ENCODE results near the gene LIX1. TPM values are rescaled to one million over a fixed set of nuclear protein-coding genes. Genes with fewer than 3 reads are reported as not detected.

LIX1 gene
- polyA plus RNA-seq, 2 of the 4 experiments (the other 2 are of a cell fraction): not detected

DNA sequence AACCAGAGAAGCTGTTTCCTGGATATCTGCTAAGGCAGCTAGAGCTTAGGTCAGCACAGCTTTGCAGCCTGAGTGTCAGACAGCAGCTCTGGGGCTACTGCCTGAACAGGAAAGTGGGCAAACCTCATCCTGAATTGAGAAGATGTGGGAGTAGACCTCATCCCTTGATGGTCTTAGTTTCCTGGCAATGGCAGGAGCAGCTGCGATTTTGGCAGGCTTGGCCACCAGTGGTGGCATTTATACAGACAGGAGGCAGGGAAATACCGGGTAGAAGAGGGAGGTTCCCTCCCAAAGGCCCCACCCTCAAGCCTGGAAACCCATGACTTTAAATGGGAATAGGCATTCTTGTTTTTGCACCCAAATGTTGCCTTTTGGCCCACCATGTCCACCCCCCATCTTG is 69.7 kb downstream of the LIX1 start:
- no peak for ATAC-seq
- Histone ChIP-seq H3K27ac (no peak overlapping the region), H3K9me3 (no peaks in the 10 kb centered on the region), H3K4me3 (no peak overlapping the region), H3K4me1 (no peaks in the 10 kb centered on the region), H3K4me2 (no peak overlapping the region)
- DNase-seq (ENCODE audit: low read depth in 1 of 2, low spot score in 1 of 2): no peak
- no peak for FAIRE-seq
- WGBS (ENCODE audit: missing lambda C conversion rate): 62% methylated on average over 2 of the region's 2 CpGs
- POLR2A ChIA-PET: no interaction called here
- no peak for TF ChIP-seq RFX5 (IDR thresholded peaks at IDR 0.05)
- TF ChIP-seq CBX2 (IDR thresholded peaks at IDR 0.05; ENCODE audit: borderline replicate concordance, low read depth): no peak
- no peak for TF ChIP-seq HDAC2 (IDR thresholded peaks at IDR 0.05)
- no peak for TF ChIP-seq MYC (IDR thresholded peaks at IDR 0.05; ENCODE audit: borderline replicate concordance, low read length)
- no peak for TF ChIP-seq TP53 (CRISPR knock-in tag; IDR thresholded peaks at IDR 0.05)
- TF ChIP-seq RNF2 (IDR thresholded peaks at IDR 0.05; ENCODE audit: borderline replicate concordance, low read depth): no peak
- TF ChIP-seq POLR2A (IDR thresholded peaks at IDR 0.05; ENCODE audit: low read length): no peak
- TF ChIP-seq, protein P1, sequence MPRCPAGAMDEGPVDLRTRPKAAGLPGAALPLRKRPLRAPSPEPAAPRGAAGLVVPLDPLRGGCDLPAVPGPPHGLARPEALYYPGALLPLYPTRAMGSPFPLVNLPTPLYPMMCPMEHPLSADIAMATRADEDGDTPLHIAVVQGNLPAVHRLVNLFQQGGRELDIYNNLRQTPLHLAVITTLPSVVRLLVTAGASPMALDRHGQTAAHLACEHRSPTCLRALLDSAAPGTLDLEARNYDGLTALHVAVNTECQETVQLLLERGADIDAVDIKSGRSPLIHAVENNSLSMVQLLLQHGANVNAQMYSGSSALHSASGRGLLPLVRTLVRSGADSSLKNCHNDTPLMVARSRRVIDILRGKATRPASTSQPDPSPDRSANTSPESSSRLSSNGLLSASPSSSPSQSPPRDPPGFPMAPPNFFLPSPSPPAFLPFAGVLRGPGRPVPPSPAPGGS (IDR thresholded peaks at IDR 0.05): no peak
- TF ChIP-seq KDM5A (IDR thresholded peaks at IDR 0.05): no peak
- TF ChIP-seq, protein P2, sequence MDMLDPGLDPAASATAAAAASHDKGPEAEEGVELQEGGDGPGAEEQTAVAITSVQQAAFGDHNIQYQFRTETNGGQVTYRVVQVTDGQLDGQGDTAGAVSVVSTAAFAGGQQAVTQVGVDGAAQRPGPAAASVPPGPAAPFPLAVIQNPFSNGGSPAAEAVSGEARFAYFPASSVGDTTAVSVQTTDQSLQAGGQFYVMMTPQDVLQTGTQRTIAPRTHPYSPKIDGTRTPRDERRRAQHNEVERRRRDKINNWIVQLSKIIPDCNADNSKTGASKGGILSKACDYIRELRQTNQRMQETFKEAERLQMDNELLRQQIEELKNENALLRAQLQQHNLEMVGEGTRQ (IDR thresholded peaks at IDR 0.05): no peak
- no peak for TF ChIP-seq KDM1A (IDR thresholded peaks at IDR 0.05; ENCODE audit: low read depth)
- no peak for TF ChIP-seq EHF (CRISPR knock-in tag; IDR thresholded peaks at IDR 0.05)
- CTCF ChIA-PET: interaction anchor here (2.3 kb wide), 1 partner anchor 13 kb away, joined by 7 read pairs; no protein-coding TSS in a partner anchor

DNA sequence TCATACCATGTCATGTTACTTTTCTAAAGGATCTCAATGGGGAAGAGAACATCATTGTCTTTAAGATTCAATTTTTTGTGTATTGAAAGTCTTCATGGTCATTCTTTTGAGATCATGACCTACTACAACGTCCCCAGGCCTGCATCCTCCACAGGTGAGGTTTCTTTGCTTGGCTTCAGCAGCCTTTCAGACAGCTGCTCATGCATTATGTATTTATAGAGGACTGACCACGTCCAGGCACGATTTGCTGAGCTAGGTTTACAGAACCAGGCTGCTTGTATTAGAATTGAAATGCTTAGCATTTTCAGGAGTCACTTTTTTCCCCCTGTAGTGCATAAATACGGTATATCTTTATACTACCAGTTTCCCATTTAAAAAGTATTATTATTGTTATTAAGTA is 70.4 kb downstream of the LIX1 start:
- DNase-seq (ENCODE audit: low read depth in 1 of 2, low spot score in 1 of 2) (no peak), ATAC-seq (no peak), FAIRE-seq (no peak)
- TF ChIP-seq RARB (CRISPR knock-in tag; IDR thresholded peaks at IDR 0.05) (no peak), MAFK (IDR thresholded peaks at IDR 0.05; ENCODE audit: partially characterized antibody) (no peak), JUN (IDR thresholded peaks at IDR 0.05) (no peak), CHD2 (IDR thresholded peaks at IDR 0.05; ENCODE audit: low read length, partially characterized antibody) (no peak), MYC (IDR thresholded peaks at IDR 0.05; ENCODE audit: borderline replicate concordance, low read length) (no peak), RFX5 (IDR thresholded peaks at IDR 0.05) (no peak), ZFP36 (IDR thresholded peaks at IDR 0.05; ENCODE audit: borderline replicate concordance, partially characterized antibody) (no peak), ZC3H11A (IDR thresholded peaks at IDR 0.05) (no peak), POLR2AphosphoS2 (conservative IDR thresholded peaks at IDR 0.05; ENCODE audit: low read length) (no peak), ZSCAN20 (CRISPR knock-in tag; IDR thresholded peaks at IDR 0.05) (no peak), POLR2A (IDR thresholded peaks at IDR 0.05; ENCODE audit: low read length) (no peak)
- TF ChIP-seq, protein P3, sequence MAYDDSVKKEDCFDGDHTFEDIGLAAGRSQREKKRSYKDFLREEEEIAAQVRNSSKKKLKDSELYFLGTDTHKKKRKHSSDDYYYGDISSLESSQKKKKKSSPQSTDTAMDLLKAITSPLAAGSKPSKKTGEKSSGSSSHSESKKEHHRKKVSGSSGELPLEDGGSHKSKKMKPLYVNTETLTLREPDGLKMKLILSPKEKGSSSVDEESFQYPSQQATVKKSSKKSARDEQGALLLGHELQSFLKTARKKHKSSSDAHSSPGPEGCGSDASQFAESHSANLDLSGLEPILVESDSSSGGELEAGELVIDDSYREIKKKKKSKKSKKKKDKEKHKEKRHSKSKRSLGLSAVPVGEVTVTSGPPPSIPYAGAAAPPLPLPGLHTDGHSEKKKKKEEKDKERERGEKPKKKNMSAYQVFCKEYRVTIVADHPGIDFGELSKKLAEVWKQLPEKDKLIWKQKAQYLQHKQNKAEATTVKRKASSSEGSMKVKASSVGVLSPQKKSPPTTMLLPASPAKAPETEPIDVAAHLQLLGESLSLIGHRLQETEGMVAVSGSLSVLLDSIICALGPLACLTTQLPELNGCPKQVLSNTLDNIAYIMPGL (CRISPR knock-in tag; IDR thresholded peaks at IDR 0.05; ENCODE audit: borderline replicate concordance): no peak
- TF ChIP-seq, protein P4, sequence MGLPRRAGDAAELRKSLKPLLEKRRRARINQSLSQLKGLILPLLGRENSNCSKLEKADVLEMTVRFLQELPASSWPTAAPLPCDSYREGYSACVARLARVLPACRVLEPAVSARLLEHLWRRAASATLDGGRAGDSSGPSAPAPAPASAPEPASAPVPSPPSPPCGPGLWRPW (IDR thresholded peaks at IDR 0.05): no peak
- 29% methylated on average over 4 of the region's 4 CpGs for WGBS (ENCODE audit: missing lambda C conversion rate)
- H3K9me3 ChIP-seq: no peaks in the 10 kb centered on the region
- ChIA-PET CTCF (interaction anchor here (2.3 kb wide), 1 partner anchor 12 kb away, joined by 7 read pairs; no protein-coding TSS in a partner anchor), POLR2A (no interaction called here)
- H3K27ac ChIP-seq: no peak overlapping the region
- H3K4me2 ChIP-seq: no peak overlapping the region
- H3K4me3 ChIP-seq: no peak overlapping the region
- H3K4me1 ChIP-seq: no peaks in the 10 kb centered on the region
